HEK293T (cell line): ENCODE measurements around the gene PRKCA.

Experiments
- ARNT ChIP-seq: fragments of 450-650 bp; IDR thresholded peaks from 2 replicates; pipeline ENCODE4 v1.6.1; 2017; ENCODE audit warnings: mild to moderate bottlenecking
- ELF4 ChIP-seq: fragments of 450-650 bp; IDR thresholded peaks from 2 replicates; pipeline ENCODE4 v1.6.1; 2017; ENCODE audit warnings: antibody characterized with exemption
- FOXK2 ChIP-seq: fragments of 450-650 bp; IDR thresholded peaks from 2 replicates; pipeline ENCODE4 v1.6.1; 2016; ENCODE audit warnings: mild to moderate bottlenecking
- FOXM1 ChIP-seq: fragments of 450-650 bp; IDR thresholded peaks from 2 replicates; pipeline ENCODE4 v1.6.1; 2017; ENCODE audit warnings: mild to moderate bottlenecking, borderline replicate concordance
- HDGF ChIP-seq: fragments of 450-650 bp; IDR thresholded peaks from 2 replicates; pipeline ENCODE4 v1.6.1; 2017; ENCODE audit warnings: antibody characterized with exemption, borderline replicate concordance
- TARDBP ChIP-seq: fragments of 450-650 bp; IDR thresholded peaks from 2 replicates; pipeline ENCODE4 v1.6.1; 2016
- TF ChIP-seq, protein P1 (sequence below): fragments of 450-650 bp; IDR thresholded peaks from 2 replicates; pipeline ENCODE4 v1.6.1; 2016

DNA sequence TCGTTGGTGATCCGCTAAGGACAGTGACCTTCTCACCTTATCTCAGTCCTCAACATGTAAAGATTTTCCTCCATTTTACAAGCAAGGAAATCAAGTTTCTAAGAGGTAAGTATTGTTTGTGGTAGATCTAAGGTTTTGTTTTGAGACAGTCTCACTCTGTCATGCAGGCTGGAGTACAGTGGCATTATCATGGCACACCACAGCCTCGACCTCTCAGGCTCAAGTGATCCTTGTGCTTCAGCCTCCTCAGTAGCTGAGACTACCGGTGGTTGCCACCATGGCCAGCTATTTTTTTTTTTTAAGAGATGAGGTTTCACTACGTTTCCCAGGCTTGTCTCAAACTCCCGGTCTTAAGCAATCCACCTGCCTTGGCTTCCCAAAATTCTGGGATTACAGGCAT is 34.9 kb downstream of the PRKCA start:
- no peak for TF ChIP-seq TARDBP
- no peak for TF ChIP-seq HDGF
- no peak for TF ChIP-seq ARNT
- no peak for TF ChIP-seq FOXK2
- no peak for TF ChIP-seq ELF4
- no peak for TF ChIP-seq FOXM1
- TF ChIP-seq, protein P1, sequence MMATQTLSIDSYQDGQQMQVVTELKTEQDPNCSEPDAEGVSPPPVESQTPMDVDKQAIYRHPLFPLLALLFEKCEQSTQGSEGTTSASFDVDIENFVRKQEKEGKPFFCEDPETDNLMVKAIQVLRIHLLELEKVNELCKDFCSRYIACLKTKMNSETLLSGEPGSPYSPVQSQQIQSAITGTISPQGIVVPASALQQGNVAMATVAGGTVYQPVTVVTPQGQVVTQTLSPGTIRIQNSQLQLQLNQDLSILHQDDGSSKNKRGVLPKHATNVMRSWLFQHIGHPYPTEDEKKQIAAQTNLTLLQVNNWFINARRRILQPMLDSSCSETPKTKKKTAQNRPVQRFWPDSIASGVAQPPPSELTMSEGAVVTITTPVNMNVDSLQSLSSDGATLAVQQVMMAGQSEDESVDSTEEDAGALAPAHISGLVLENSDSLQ: no peak
